ENCODE data around the gene PTPN13.

PTPN13 gene, protein sequence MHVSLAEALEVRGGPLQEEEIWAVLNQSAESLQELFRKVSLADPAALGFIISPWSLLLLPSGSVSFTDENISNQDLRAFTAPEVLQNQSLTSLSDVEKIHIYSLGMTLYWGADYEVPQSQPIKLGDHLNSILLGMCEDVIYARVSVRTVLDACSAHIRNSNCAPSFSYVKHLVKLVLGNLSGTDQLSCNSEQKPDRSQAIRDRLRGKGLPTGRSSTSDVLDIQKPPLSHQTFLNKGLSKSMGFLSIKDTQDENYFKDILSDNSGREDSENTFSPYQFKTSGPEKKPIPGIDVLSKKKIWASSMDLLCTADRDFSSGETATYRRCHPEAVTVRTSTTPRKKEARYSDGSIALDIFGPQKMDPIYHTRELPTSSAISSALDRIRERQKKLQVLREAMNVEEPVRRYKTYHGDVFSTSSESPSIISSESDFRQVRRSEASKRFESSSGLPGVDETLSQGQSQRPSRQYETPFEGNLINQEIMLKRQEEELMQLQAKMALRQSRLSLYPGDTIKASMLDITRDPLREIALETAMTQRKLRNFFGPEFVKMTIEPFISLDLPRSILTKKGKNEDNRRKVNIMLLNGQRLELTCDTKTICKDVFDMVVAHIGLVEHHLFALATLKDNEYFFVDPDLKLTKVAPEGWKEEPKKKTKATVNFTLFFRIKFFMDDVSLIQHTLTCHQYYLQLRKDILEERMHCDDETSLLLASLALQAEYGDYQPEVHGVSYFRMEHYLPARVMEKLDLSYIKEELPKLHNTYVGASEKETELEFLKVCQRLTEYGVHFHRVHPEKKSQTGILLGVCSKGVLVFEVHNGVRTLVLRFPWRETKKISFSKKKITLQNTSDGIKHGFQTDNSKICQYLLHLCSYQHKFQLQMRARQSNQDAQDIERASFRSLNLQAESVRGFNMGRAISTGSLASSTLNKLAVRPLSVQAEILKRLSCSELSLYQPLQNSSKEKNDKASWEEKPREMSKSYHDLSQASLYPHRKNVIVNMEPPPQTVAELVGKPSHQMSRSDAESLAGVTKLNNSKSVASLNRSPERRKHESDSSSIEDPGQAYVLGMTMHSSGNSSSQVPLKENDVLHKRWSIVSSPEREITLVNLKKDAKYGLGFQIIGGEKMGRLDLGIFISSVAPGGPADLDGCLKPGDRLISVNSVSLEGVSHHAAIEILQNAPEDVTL (N-terminal part only)

DNA sequence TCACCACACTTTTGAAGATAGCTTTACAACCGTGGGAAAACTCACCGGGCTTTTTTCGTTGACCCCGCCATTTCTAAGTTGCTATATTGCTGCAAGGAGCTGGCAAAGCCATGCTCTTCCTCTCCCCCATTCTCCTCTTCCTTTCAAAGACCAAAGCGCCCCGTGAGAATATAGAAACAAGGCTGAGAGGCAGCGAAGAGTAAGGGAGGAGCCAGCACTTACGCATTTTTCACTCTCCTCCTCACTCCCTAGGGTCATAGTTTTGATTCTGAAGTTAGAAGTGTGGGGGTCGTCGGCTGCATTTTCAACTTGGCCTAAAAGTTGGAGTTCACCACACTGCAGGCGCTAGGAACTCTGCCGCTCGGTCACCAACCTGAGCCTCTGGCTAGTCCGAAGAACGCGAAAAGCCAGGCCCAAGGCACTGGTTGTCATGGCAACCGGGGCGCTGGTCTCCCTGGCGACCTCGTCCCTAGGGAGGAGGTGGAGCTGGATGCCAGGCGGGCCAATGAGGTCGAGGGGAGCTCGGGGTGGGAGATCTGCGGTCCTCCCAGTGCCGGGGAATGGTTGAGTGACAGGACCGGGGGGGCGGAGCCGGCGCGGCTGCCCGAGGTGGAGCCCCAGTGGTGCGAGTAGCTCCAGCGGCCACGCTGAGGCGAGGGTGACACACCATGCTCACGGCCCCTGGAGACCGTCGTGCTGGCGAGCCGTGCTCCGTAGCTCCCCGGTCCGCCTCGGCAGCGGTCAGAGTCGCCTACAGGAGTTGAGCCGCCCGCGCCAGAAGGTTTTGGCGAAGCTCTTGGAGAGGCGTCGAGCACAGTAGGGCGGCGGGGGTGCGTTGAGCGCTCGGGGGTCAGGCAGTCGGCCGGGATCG is at the start of gene PTPN13:
PTPN13 (plus strand) TSS at position 628 of the 871 bp plus-strand sequence. CDS start 40,942 bp downstream, outside the sequence.
- H3K27ac ChIP-seq: peak within 1 kb of the TSS; percentile 93
- TF ChIP-seq CTCF (conservative IDR thresholded peaks at IDR 0.05): no peak; the same call in 1 of the 2 replicates

- no peak for TF ChIP-seq CTCF (conservative IDR thresholded peaks at IDR 0.05)
- no peak overlapping the region for H3K27ac ChIP-seq
Observed at GRCh38 chr4:86547140-86547539, 47.0 kb upstream of the PTPN13 start.

DNA sequence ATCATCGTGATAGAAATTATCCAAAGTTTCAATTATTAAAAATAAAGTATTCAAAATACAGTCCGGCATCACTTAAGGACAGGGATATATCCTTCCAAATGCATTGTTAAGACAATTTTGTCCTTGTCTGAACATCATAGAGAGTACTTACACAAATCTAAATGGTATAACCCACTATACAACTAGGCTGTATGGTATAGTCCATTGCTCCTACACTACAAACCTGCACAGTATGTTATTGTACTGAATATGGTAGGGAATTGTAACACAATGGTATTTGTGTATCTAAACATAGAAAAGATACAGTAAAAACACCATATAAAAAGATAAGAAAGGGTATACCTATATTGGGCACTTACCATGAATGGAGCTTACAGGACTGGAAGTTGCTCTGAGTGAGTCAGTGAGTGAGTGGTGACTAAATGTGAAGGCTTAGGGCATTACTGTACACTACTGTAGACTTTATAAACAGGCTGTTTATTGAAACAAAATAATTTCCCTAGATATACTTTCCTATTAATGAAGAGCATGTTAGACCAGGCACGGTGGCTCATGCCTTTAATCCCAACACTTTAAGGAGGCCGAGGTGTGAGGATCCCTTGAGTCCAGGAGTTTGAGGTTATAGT is 44.8 kb upstream of the PTPN13 start:
- TF ChIP-seq CTCF (conservative IDR thresholded peaks at IDR 0.05): no peak
- H3K27ac ChIP-seq: no peak overlapping the region

- TF ChIP-seq CTCF (conservative IDR thresholded peaks at IDR 0.05): no peak
- H3K27ac ChIP-seq: no peak overlapping the region
Observed at GRCh38 chr4:86551387-86551786, 42.7 kb upstream of the PTPN13 start.

GRCh38 chr4:86554646-86555045 is 39.5 kb upstream of the PTPN13 start:
- no peak overlapping the region for H3K27ac ChIP-seq
- TF ChIP-seq CTCF (conservative IDR thresholded peaks at IDR 0.05): no peak

- peak overlapping the region; percentile 54 for H3K27ac ChIP-seq
- no peak for TF ChIP-seq CTCF (conservative IDR thresholded peaks at IDR 0.05)
Observed at GRCh38 chr4:86556791-86557415, 37.2 kb upstream of the PTPN13 start.

Data from VCaP (cell line).